Measurements from ENCODE around the gene CXCR6. TPM values are rescaled to one million over a fixed set of nuclear protein-coding genes. Genes with fewer than 3 reads are reported as not detected.

The CXCR6 gene
- total RNA-seq, 1 experiment from 2014 or later, result not detected

GRCh38 chr3:45997942-45998341 is 54.7 kb downstream of the CXCR6 start:
- no peak overlapping the region for H2BK15ac ChIP-seq (ENCODE audit: low read depth, low read length)
- H2BK20ac ChIP-seq (ENCODE audit: low read depth, low read length, poor library complexity, severe bottlenecking), result no peak overlapping the region
- DNase-seq, result no peak
- no peak overlapping the region for H3T11ph ChIP-seq (ENCODE audit: low read length)
- H3K79me1 ChIP-seq (ENCODE audit: insufficient read depth, low read depth, low read length, poor library complexity, severe bottlenecking), result no peaks in the 10 kb centered on the region
- Mint-ChIP-seq H3K4me1 (peaks cover 11 to 13% of the 10 kb centered on the region in 2 experiments), H3K4me3 (no peak overlapping the region), H3K36me3 (ENCODE audit: insufficient read depth in 1 of 3, low read depth in 3 of 3) (peaks cover 0 to 3% (median 0%) of the 10 kb centered on the region in 3 experiments; a peak in 1 of 7 replicates), H3K27me3 (ENCODE audit: low read depth) (peaks cover 13% of the 10 kb centered on the region), H3K27ac (no peak overlapping the region), H3K9me3 (no peaks in the 10 kb centered on the region)
- H3K27ac ChIP-seq (ENCODE audit: insufficient read length, low read depth, low read length), result no peak overlapping the region
- no peak overlapping the region for H3K4me2 ChIP-seq (ENCODE audit: insufficient read depth, insufficient read length, low read length)
- no peak overlapping the region for H2BK120ac ChIP-seq (ENCODE audit: low read depth, low read length, poor library complexity, severe bottlenecking)
- no peak overlapping the region for H4K5ac ChIP-seq (ENCODE audit: insufficient read length, low read depth, low read length)
- no peaks in the 10 kb centered on the region for H3K79me2 ChIP-seq (ENCODE audit: insufficient read depth, low read length)
- H3K23ac ChIP-seq (ENCODE audit: insufficient read length, low read depth, low read length), result no peak overlapping the region
- H3K56ac ChIP-seq (ENCODE audit: insufficient read length, low read depth, low read length), result no peak overlapping the region
- no peak overlapping the region for H2AFZ ChIP-seq (ENCODE audit: low read length)
- H4K91ac ChIP-seq (ENCODE audit: insufficient read length, low read depth, low read length), result no peak overlapping the region
- H3K27me3 ChIP-seq (ENCODE audit: insufficient read depth, low read length), result no peaks in the 10 kb centered on the region
- no peak overlapping the region for H3K14ac ChIP-seq (ENCODE audit: insufficient read depth, low read length)
- no peak overlapping the region for H4K8ac ChIP-seq (replicated peaks; ENCODE audit: insufficient read length, low read depth, low read length)
- no peak for TF ChIP-seq CTCF (conservative IDR thresholded peaks at IDR 0.05)
- H4K20me1 ChIP-seq (ENCODE audit: control insufficient read depth, insufficient read depth, insufficient read length), result no peaks in the 10 kb centered on the region
- H3K9me3 ChIP-seq (ENCODE audit: control insufficient read depth, low read depth, low read length), result no peaks in the 10 kb centered on the region
- no peak overlapping the region for H3K9ac ChIP-seq (ENCODE audit: extremely low read depth, insufficient read length, low read length)
- no peak overlapping the region for H2BK12ac ChIP-seq (ENCODE audit: insufficient read length, low read depth, low read length)
- H3K4ac ChIP-seq (ENCODE audit: low read depth, low read length), result no peak overlapping the region
- peaks cover 3% of the 10 kb centered on the region for H3K23me2 ChIP-seq (ENCODE audit: insufficient read length, low read depth, low read length, poor library complexity, severe bottlenecking)
- peaks cover 6% of the 10 kb centered on the region; the same call in 1 of the 2 replicates for H3K4me1 ChIP-seq (ENCODE audit: insufficient read depth, low read length)
- H2BK5ac ChIP-seq (ENCODE audit: insufficient read length, low read length), result no peak overlapping the region
- no peak overlapping the region for H3K18ac ChIP-seq (ENCODE audit: insufficient read length, low read depth, low read length)
- H2AK5ac ChIP-seq (ENCODE audit: insufficient read length, low read length), result no peak overlapping the region
- no CpG with 5 or more reads among the region's 2 CpGs for WGBS (ENCODE audit: extremely low coverage, insufficient read length, low lambda C conversion rate)

Other genes starting within 250 kb of the CXCR6 start
- gene SLC6A20, start 146.9 kb upstream of the CXCR6 start, total RNA-seq (2021), result 0.09 and 0.20 TPM in 2 replicates
- 9.1 and 12.2 TPM in 2 replicates for gene LZTFL1, start 101.3 kb upstream of the CXCR6 start, total RNA-seq (2021)
- not detected in 2 replicates for gene CCR9, start 56.9 kb upstream of the CXCR6 start, total RNA-seq (2021)
- gene FYCO1, start 52.4 kb downstream of the CXCR6 start, total RNA-seq (2021), result 10.4 and 10.6 TPM in 2 replicates
- gene XCR1, start 84.0 kb downstream of the CXCR6 start, total RNA-seq (2021), result not detected in 2 replicates

Measured in H9 (cell line).